HepG2 (cell line): Measurements from ENCODE around the gene IGF2BP3. TPM values are rescaled to one million over a fixed set of nuclear protein-coding genes. Genes with fewer than 3 reads are reported as not detected.

Source experiments
- ATAC-seq: fragments of 200-7000 bp; cut with Tn5 transposase; 3 replicates; pipeline ENCODE4 v1.9.1; 2020; ENCODE audit warnings: mild to moderate bottlenecking, moderate library complexity
- BruUV-seq: library from RNA; stranded (reverse); fragments of 400-500 nt; replicated peaks from 2 replicates; lab custom pipeline; 2021; lab: Mats Ljungman, UMichigan
- CTCF ChIA-PET: fragments of 300-600 bp; formaldehyde crosslinking; extraction: SDS; loops from one replicate; lab custom pipeline; 2021; ENCODE audit warnings: low total read pairs, inconsistent platforms, low intra/inter-chr PET ratio; lab: Yijun Ruan, JAX
- POLR2A ChIA-PET: fragments of 350-600 bp; sonication (Branson Sonifier 250); formaldehyde crosslinking; loops from one replicate; lab custom pipeline; 2020; ENCODE audit warnings: antibody characterized with exemption, inconsistent platforms; lab: Yijun Ruan, JAX
- DNase-seq: peaks from one replicate; pipeline ENCODE4 v3.0.0-alpha.2; 2015; ENCODE audit warnings: low spot score
- FAIRE-seq: peaks from 3 replicates; lab custom pipeline; 2011; peaks lifted over from hg19 to GRCh38; lab: Jason Lieb, UNC
- H2AFZ ChIP-seq: one replicate; pipeline ENCODE4 v1.6.1; 2011; ENCODE audit warnings: low read length, inconsistent platforms
- H3K27ac ChIP-seq: fragments of 300-600 bp; 3 replicates; pipeline ENCODE4 v1.8.0; 2011; ENCODE audit warnings: mixed run types, mild to moderate bottlenecking, mixed read lengths, low read length, inconsistent platforms; ENCODE audit not compliant: insufficient read depth; ENCODE audit errors: extremely low read length
- H3K27me3 ChIP-seq, 2 experiments: fragments of 200-600 bp in 1 of 2; 2 replicates in 1 of 2; 3 replicates in 1 of 2; pipeline versions ENCODE4 v1.6.0 to v1.8.0; 2011; ENCODE audit warnings: low read length in 2 of 2, mild to moderate bottlenecking in 2 of 2, moderate library complexity in 2 of 2, inconsistent platforms in 1 of 2; ENCODE audit not compliant: insufficient read depth in 2 of 2, control insufficient read depth in 1 of 2
- H3K36me3 ChIP-seq, 2 experiments: fragments of 200-600 bp in 1 of 2; replicated peaks in 1 of 2; 2 replicates in 1 of 2; 3 replicates in 1 of 2; pipeline versions ENCODE4 v1.5.1 to v1.8.0; 2011; ENCODE audit warnings: low read length in 2 of 2, inconsistent platforms in 1 of 2; ENCODE audit not compliant: insufficient read depth in 2 of 2, control insufficient read depth in 1 of 2
- H3K4me1 ChIP-seq: 2 replicates; pipeline ENCODE4 v1.5.1; 2012; ENCODE audit warnings: low read length, inconsistent platforms; ENCODE audit not compliant: insufficient read depth
- H3K4me2 ChIP-seq: 2 replicates; pipeline ENCODE4 v1.6.0; 2011; ENCODE audit warnings: low read depth, low read length, inconsistent platforms
- H3K4me3 ChIP-seq, 3 experiments: fragments of 200-600 bp in 1 of 3; sonication (generic), shearing (Covaris generic) in 1 of 3; replicated peaks in 1 of 3; 2 replicates each; pipeline ENCODE4 v1.5.1; 2011 to 2016; ENCODE audit warnings: low read length in 3 of 3, inconsistent platforms in 2 of 3, low read depth in 2 of 3, mild to moderate bottlenecking in 2 of 3, control low read depth in 1 of 3, mixed read lengths in 1 of 3; ENCODE audit not compliant: insufficient read depth in 1 of 3
- H3K79me2 ChIP-seq: one replicate; pipeline ENCODE4 v1.6.1; 2011; ENCODE audit warnings: low read length, inconsistent platforms; ENCODE audit not compliant: insufficient read depth
- H3K9ac ChIP-seq: 2 replicates; pipeline ENCODE4 v1.6.0; 2011; ENCODE audit warnings: mild to moderate bottlenecking, low read depth, low read length, inconsistent platforms; ENCODE audit not compliant: insufficient read depth
- H3K9me3 ChIP-seq: 2 replicates; pipeline ENCODE4 v1.5.1; 2012; ENCODE audit warnings: mild to moderate bottlenecking, low read length
- H4K20me1 ChIP-seq: 2 replicates; pipeline ENCODE4 v1.6.0; 2011; ENCODE audit warnings: inconsistent platforms, mild to moderate bottlenecking, low read length, moderate library complexity; ENCODE audit not compliant: insufficient read depth
- E2F2 ChIP-seq: sonication (generic); formaldehyde crosslinking; IDR thresholded peaks from 2 replicates; pipeline ENCODE4 v1.4.0; 2020; ENCODE audit warnings: missing genetic modification reagents, borderline replicate concordance
- NONO ChIP-seq, 2 experiments: fragments of 450-650 bp in 1 of 2; sonication (generic) in 1 of 2; formaldehyde crosslinking in 1 of 2; IDR thresholded peaks in 1 of 2; conservative IDR thresholded peaks in 1 of 2; 2 replicates each; pipeline versions ENCODE4 v1.6.1 to v1.8.0; 2017 to 2022; ENCODE audit warnings: mild to moderate bottlenecking in 1 of 2, missing genetic modification reagents in 1 of 2, moderate library complexity in 1 of 2
- PREB ChIP-seq: sonication (generic); formaldehyde crosslinking; IDR thresholded peaks from 2 replicates; pipeline ENCODE4 v1.4.0; 2020; ENCODE audit warnings: missing genetic modification reagents
- RBM22 ChIP-seq: fragments of 200-400 bp; formaldehyde crosslinking; optimal IDR thresholded peaks from 2 replicates; pipeline ENCODE3; 2017; ENCODE audit warnings: mild to moderate bottlenecking, low read length, moderate library complexity
- REST ChIP-seq, 2 experiments: IDR thresholded peaks; 2 replicates each; pipeline ENCODE4 v1.6.1; 2011 to 2012; ENCODE audit warnings: low read length in 2 of 2, borderline replicate concordance in 1 of 2, low read depth in 1 of 2, mild to moderate bottlenecking in 1 of 2, moderate library complexity in 1 of 2
- RFX3 ChIP-seq: IDR thresholded peaks from 2 replicates; pipeline ENCODE4 v1.6.1; 2016; ENCODE audit warnings: missing biosample characterization, missing genetic modification reagents
- ZNF17 ChIP-seq: sonication (generic); formaldehyde crosslinking; IDR thresholded peaks from 2 replicates; pipeline ENCODE4 v1.5.0; 2020; ENCODE audit warnings: mild to moderate bottlenecking, missing genetic modification reagents
- ZNF337 ChIP-seq: sonication (generic); formaldehyde crosslinking; IDR thresholded peaks from 2 replicates; pipeline ENCODE4 v1.5.1; 2020; ENCODE audit warnings: missing genetic modification reagents, low read depth, mild to moderate bottlenecking, borderline replicate concordance
- ZNF33A ChIP-seq: sonication (generic); formaldehyde crosslinking; IDR thresholded peaks from 2 replicates; pipeline ENCODE4 v1.5.1; 2020; ENCODE audit warnings: missing genetic modification reagents, mild to moderate bottlenecking, moderate library complexity, borderline replicate concordance
- ZNF678 ChIP-seq: sonication (generic); formaldehyde crosslinking; IDR thresholded peaks from 2 replicates; pipeline ENCODE4 v1.4.0; 2020; ENCODE audit warnings: mild to moderate bottlenecking, missing genetic modification reagents
- WGBS: methylation state at CpG from one replicate; pipeline ENCODE4 v1.1.6; 2017; ENCODE audit warnings: low lambda C conversion rate; 5-methylcytosine and 5-hydroxymethylcytosine counted together
- in situ Hi-C: cut with HindIII; loops from 2 replicates; pipeline ENCODE4 v1.10.0; 2017; ENCODE audit warnings: low pct_unique_long_range_greater_than_20kb; ENCODE audit not compliant: extremely low pct_ligation_motif_present
- intact Hi-C: fragments of 100-400 bp; cut with micrococcal nuclease; formaldehyde crosslinking; loops from one replicate; pipeline ENCODE4 v1.10.0; 2022; ENCODE audit not compliant: unreplicated experiment
- polyA plus RNA-seq, 8 experiments: library from polyadenylated mRNA; depleted of rRNA in 3 of 8; stranded (reverse) in 7 of 8; unstranded in 1 of 8; fragments of >200 nt; fragmentation: Illumina TruSeq in 4 of 8; extraction: Trizol in 4 of 8; gene quantifications; 2 replicates each; pipeline versions ENCODE4 v1.2.1 to v1.2.3, GENCODE V29; 2011 to 2016; ENCODE audit warnings: low read depth in 4 of 8, missing spikeins in 1 of 8, mixed read lengths in 1 of 8; ENCODE audit not compliant: insufficient read depth in 1 of 8
- total RNA-seq, 5 experiments: library from RNA; depleted of rRNA; stranded (reverse); fragments of >200 nt; fragmentation: Illumina TruSeq; extraction: Trizol; gene quantifications; 2 replicates each; pipeline ENCODE4 v1.2.3, GENCODE V29; 2016; ENCODE audit warnings: low read depth in 1 of 5

Gene IGF2BP3
- total and polyA plus RNA-seq, 2 of the 13 experiments (the other 11 are each of a cell fraction or from before 2014, with no cell fraction given), result 37.7 to 39.5 TPM

- peak; percentile 53; the same call in 2 of the 3 replicates for ATAC-seq
- 93% methylated on average over 4 of the region's 4 CpGs for WGBS
- no peak overlapping the region for H3K4me3 ChIP-seq
- no peak overlapping the region for H2AFZ ChIP-seq
- H3K9me3 ChIP-seq, result no peaks in the 10 kb centered on the region
- in situ Hi-C loops, result no loop called here
- TF ChIP-seq ZNF678 (CRISPR knock-in tag) (no peak), RBM22 (peak; percentile 74)
- TF ChIP-seq, all 625 proteins: peak for 1
- CTCF ChIA-PET, result no interaction called here
- Histone ChIP-seq H3K27me3 (no peaks in the 10 kb centered on the region), H3K9ac (no peak overlapping the region), H3K27ac (no peak overlapping the region), H3K4me1 (peaks cover 31% of the 10 kb centered on the region), H3K79me2 (peaks cover 11% of the 10 kb centered on the region), H4K20me1 (no peaks in the 10 kb centered on the region), H3K4me2 (no peak overlapping the region), H3K36me3 (peaks cover 5 to 24% of the 10 kb centered on the region in 2 experiments; a peak in 4 of 5 replicates)
- FAIRE-seq (no peak), DNase-seq (no peak)
- POLR2A ChIA-PET, result no interaction called here
- BruUV-seq, result no TSS peak
- intact Hi-C loops, result no loop called here
Measured at GRCh38 chr7:23397241-23397640, 73.0 kb downstream of the IGF2BP3 start.

- H3K36me3 ChIP-seq, result peaks cover 5 to 22% of the 10 kb centered on the region in 2 experiments; a peak in 4 of 5 replicates
- H3K9me3 ChIP-seq, result no peaks in the 10 kb centered on the region
- no TSS peak for BruUV-seq
- H3K27me3 ChIP-seq, result no peaks in the 10 kb centered on the region
- no peak for FAIRE-seq
- in situ Hi-C loops, result no loop called here
- no peak overlapping the region for H3K9ac ChIP-seq
- peaks cover 40% of the 10 kb centered on the region for H3K4me1 ChIP-seq
- over 99% methylated on average over 3 of the region's 3 CpGs for WGBS
- no peak for ATAC-seq
- H3K4me2 ChIP-seq, result no peak overlapping the region
- H3K27ac ChIP-seq, result no peak overlapping the region
- H3K4me3 ChIP-seq, result no peak overlapping the region
- no peak overlapping the region for H2AFZ ChIP-seq
- CTCF ChIA-PET, result no interaction called here
- no peaks in the 10 kb centered on the region; the same call in 1 of the 2 replicates for H4K20me1 ChIP-seq
- no peak for DNase-seq
- POLR2A ChIA-PET, result interaction anchor here (0.7 kb wide), 1 partner anchor 41 kb away, joined by 6 read pairs; no protein-coding TSS in a partner anchor
- H3K79me2 ChIP-seq, result peaks cover 18% of the 10 kb centered on the region
- intact Hi-C loops, result no loop called here
- TF ChIP-seq NONO (IDR thresholded peaks at IDR 0.05) (no peak), NONO (CRISPR knock-in tag; conservative IDR thresholded peaks at IDR 0.05) (no peak), RFX3 (CRISPR knock-in tag) (no peak), PREB (CRISPR knock-in tag) (no peak), E2F2 (CRISPR knock-in tag) (no peak), ZNF337 (CRISPR knock-in tag) (no peak), REST (IDR thresholded peaks at IDR 0.05; ENCODE audit: borderline replicate concordance in 1 of 2, low read depth in 1 of 2, low read length in 2 of 2) (no peak), ZNF33A (CRISPR knock-in tag) (no peak), ZNF17 (CRISPR knock-in tag) (no peak)
Measured at GRCh38 chr7:23396222-23397015, 73.9 kb downstream of the IGF2BP3 start.
